Activated naive CD8-positive, alpha-beta T cell treated with anti-CD3 and anti-CD28 coated beads, Interleukin-2, amount 50 U/mL, for 24 hours (primary cell): ENCODE results near the gene ISG20.

Source experiments
- ATAC-seq: fragments of 150-1000 bp; cut with Tn5 transposase; one replicate; pipeline ENCODE4 v1.10.0; 2021
- DNase-seq: peaks from one replicate; pipeline ENCODE4 v3.0.0; 2021
- H3K27ac Mint-ChIP-seq: one replicate; pipeline ENCODE4 v1.8.0; 2021; ENCODE audit warnings: mild to moderate bottlenecking, mixed read lengths
- H3K27me3 Mint-ChIP-seq: one replicate; pipeline ENCODE4 v1.8.0; 2021; ENCODE audit warnings: mixed read lengths
- H3K36me3 Mint-ChIP-seq: one replicate; pipeline ENCODE4 v1.8.0; 2021; ENCODE audit warnings: low read depth, mixed read lengths
- H3K4me1 Mint-ChIP-seq: one replicate; pipeline ENCODE4 v1.8.0; 2021; ENCODE audit warnings: mixed read lengths
- H3K4me3 Mint-ChIP-seq: one replicate; pipeline ENCODE4 v1.8.0; 2021; ENCODE audit warnings: mild to moderate bottlenecking, moderate library complexity, mixed read lengths
- H3K9me3 Mint-ChIP-seq: one replicate; pipeline ENCODE4 v1.8.0; 2021; ENCODE audit warnings: mixed read lengths

The ISG20 gene

GRCh38 chr15:88650556-88650955 lies 11.7 kb downstream of the ISG20 start:
- Mint-ChIP-seq H3K36me3 (peaks cover 23% of the 10 kb centered on the region), H3K9me3 (no peaks in the 10 kb centered on the region), H3K4me3 (no peak overlapping the region), H3K4me1 (peaks cover 83% of the 10 kb centered on the region), H3K27me3 (no peaks in the 10 kb centered on the region), H3K27ac (peak overlapping the region; percentile 96)
- DNase-seq (no peak), ATAC-seq (no peak)

- DNase-seq, result no peak
- ATAC-seq, result no peak
- no peaks in the 10 kb centered on the region for H3K9me3 Mint-ChIP-seq
- no peaks in the 10 kb centered on the region for H3K27me3 Mint-ChIP-seq
- peaks cover 82% of the 10 kb centered on the region for H3K4me1 Mint-ChIP-seq
- no peak overlapping the region for H3K4me3 Mint-ChIP-seq
- H3K27ac Mint-ChIP-seq, result peak overlapping the region; percentile 78
- H3K36me3 Mint-ChIP-seq, result peaks cover 18% of the 10 kb centered on the region
Observed at GRCh38 chr15:88651136-88651732, 12.4 kb downstream of the ISG20 start.

GRCh38 chr15:88651971-88652370 lies 13.2 kb downstream of the ISG20 start:
- peaks cover 15% of the 10 kb centered on the region for H3K36me3 Mint-ChIP-seq
- ATAC-seq, result no peak
- H3K27ac Mint-ChIP-seq, result peak overlapping the region; percentile 78
- H3K4me3 Mint-ChIP-seq, result no peak overlapping the region
- peaks cover 85% of the 10 kb centered on the region for H3K4me1 Mint-ChIP-seq
- DNase-seq, result no peak
- H3K9me3 Mint-ChIP-seq, result no peaks in the 10 kb centered on the region
- no peaks in the 10 kb centered on the region for H3K27me3 Mint-ChIP-seq

- Mint-ChIP-seq H3K9me3 (no peaks in the 10 kb centered on the region), H3K4me3 (no peak overlapping the region), H3K4me1 (peaks cover 85% of the 10 kb centered on the region), H3K27me3 (no peaks in the 10 kb centered on the region), H3K27ac (peak overlapping the region; percentile 59), H3K36me3 (peaks cover 14% of the 10 kb centered on the region)
- ATAC-seq, result no peak
- no peak for DNase-seq
Observed at GRCh38 chr15:88652456-88653199, 13.8 kb downstream of the ISG20 start.

- Mint-ChIP-seq H3K27ac (peak overlapping the region; percentile 59), H3K4me1 (peaks cover 85% of the 10 kb centered on the region), H3K9me3 (no peaks in the 10 kb centered on the region), H3K4me3 (no peak overlapping the region), H3K27me3 (no peaks in the 10 kb centered on the region), H3K36me3 (peaks cover 10% of the 10 kb centered on the region)
- ATAC-seq, result no peak
- no peak for DNase-seq
Observed at GRCh38 chr15:88653200-88654064, 14.6 kb downstream of the ISG20 start.

- H3K9me3 Mint-ChIP-seq, result no peaks in the 10 kb centered on the region
- peak overlapping the region; percentile 55 for H3K27ac Mint-ChIP-seq
- no peak overlapping the region for H3K4me3 Mint-ChIP-seq
- peaks cover 5% of the 10 kb centered on the region for H3K36me3 Mint-ChIP-seq
- H3K4me1 Mint-ChIP-seq, result peaks cover 84% of the 10 kb centered on the region
- DNase-seq, result no peak
- no peak for ATAC-seq
- H3K27me3 Mint-ChIP-seq, result no peaks in the 10 kb centered on the region
Observed at GRCh38 chr15:88654430-88655102, 15.8 kb downstream of the ISG20 start.

- H3K36me3 Mint-ChIP-seq, result peaks cover 2% of the 10 kb centered on the region
- H3K4me1 Mint-ChIP-seq, result peaks cover 84% of the 10 kb centered on the region
- no peaks in the 10 kb centered on the region for H3K27me3 Mint-ChIP-seq
- ATAC-seq, result no peak
- H3K27ac Mint-ChIP-seq, result peak overlapping the region; percentile 55
- no peak overlapping the region for H3K4me3 Mint-ChIP-seq
- no peak for DNase-seq
- H3K9me3 Mint-ChIP-seq, result no peaks in the 10 kb centered on the region
Observed at GRCh38 chr15:88655103-88655553, 16.3 kb downstream of the ISG20 start.

GRCh38 chr15:88655800-88656488 lies 17.1 kb downstream of the ISG20 start:
- DNase-seq, result no peak
- H3K27ac Mint-ChIP-seq, result no peak overlapping the region
- no peak overlapping the region for H3K4me3 Mint-ChIP-seq
- no peak for ATAC-seq
- H3K27me3 Mint-ChIP-seq, result no peaks in the 10 kb centered on the region
- peaks cover 85% of the 10 kb centered on the region for H3K4me1 Mint-ChIP-seq
- H3K9me3 Mint-ChIP-seq, result no peaks in the 10 kb centered on the region
- H3K36me3 Mint-ChIP-seq, result no peaks in the 10 kb centered on the region

- H3K4me1 Mint-ChIP-seq, result peaks cover 79% of the 10 kb centered on the region
- H3K36me3 Mint-ChIP-seq, result no peaks in the 10 kb centered on the region
- no peaks in the 10 kb centered on the region for H3K27me3 Mint-ChIP-seq
- H3K9me3 Mint-ChIP-seq, result no peaks in the 10 kb centered on the region
- DNase-seq (no peak), ATAC-seq (peak; percentile 17)
- no peak overlapping the region for H3K27ac Mint-ChIP-seq
- no peak overlapping the region for H3K4me3 Mint-ChIP-seq
Observed at GRCh38 chr15:88656760-88657221, 18.0 kb downstream of the ISG20 start.

GRCh38 chr15:88657326-88658069 lies 18.7 kb downstream of the ISG20 start:
- no peak overlapping the region for H3K4me3 Mint-ChIP-seq
- H3K36me3 Mint-ChIP-seq, result no peaks in the 10 kb centered on the region
- H3K27me3 Mint-ChIP-seq, result no peaks in the 10 kb centered on the region
- ATAC-seq, result no peak
- peak overlapping the region; percentile 31 for H3K27ac Mint-ChIP-seq
- DNase-seq, result no peak
- H3K9me3 Mint-ChIP-seq, result no peaks in the 10 kb centered on the region
- H3K4me1 Mint-ChIP-seq, result peaks cover 76% of the 10 kb centered on the region

GRCh38 chr15:88658070-88658965 lies 19.5 kb downstream of the ISG20 start:
- no peak overlapping the region for H3K4me3 Mint-ChIP-seq
- H3K27me3 Mint-ChIP-seq, result no peaks in the 10 kb centered on the region
- no peak for DNase-seq
- peaks cover 69% of the 10 kb centered on the region for H3K4me1 Mint-ChIP-seq
- no peak for ATAC-seq
- peak overlapping the region; percentile 31 for H3K27ac Mint-ChIP-seq
- no peaks in the 10 kb centered on the region for H3K9me3 Mint-ChIP-seq
- H3K36me3 Mint-ChIP-seq, result no peaks in the 10 kb centered on the region

GRCh38 chr15:88658972-88659931 lies 20.4 kb downstream of the ISG20 start:
- H3K27ac Mint-ChIP-seq, result no peak overlapping the region
- no peaks in the 10 kb centered on the region for H3K36me3 Mint-ChIP-seq
- peaks cover 70% of the 10 kb centered on the region for H3K4me1 Mint-ChIP-seq
- peak; percentile 53 for ATAC-seq
- H3K4me3 Mint-ChIP-seq, result no peak overlapping the region
- DNase-seq, result no peak
- no peaks in the 10 kb centered on the region for H3K9me3 Mint-ChIP-seq
- H3K27me3 Mint-ChIP-seq, result no peaks in the 10 kb centered on the region
